ENCODE results near the gene KIF1A. TPM values are rescaled to one million over a fixed set of nuclear protein-coding genes. Genes with fewer than 3 reads are reported as not detected.
A peak's percentile ranks its signal among the peaks of the same experiment; 100 is the strongest.

Gene KIF1A
- polyA plus RNA-seq, 1 donor (not counting 4 experiments of a cell fraction or from before 2014, with no cell fraction given): not detected

GRCh38 chr2:240701736-240702639 lies 118.0 kb downstream of the KIF1A start:
- DNase-seq (ENCODE audit: low read depth, low spot score): no peak
- dilution Hi-C loops (cut with MboI; ENCODE audit: extremely low pct_ligation_motif_present, low sequenced_read_pairs): no loop called here
- no peak for FAIRE-seq
- H3K79me2 ChIP-seq (ENCODE audit: control insufficient read depth, insufficient read depth, low read length): no peaks in the 10 kb centered on the region
- H3K36me3 ChIP-seq (ENCODE audit: control insufficient read depth in 2 of 2, extremely low read depth in 1 of 2, insufficient read depth in 2 of 2, low read length in 2 of 2): no peaks in the 10 kb centered on the region
- no peaks in the 10 kb centered on the region for H3K9me3 ChIP-seq (ENCODE audit: control insufficient read depth, low read depth, low read length)
- no peak overlapping the region for H3K9ac ChIP-seq (ENCODE audit: control insufficient read depth, extremely low read depth, insufficient read depth, low read length)
- no peak overlapping the region for H3K4me2 ChIP-seq (ENCODE audit: control insufficient read depth, extremely low read depth, insufficient read depth, low read depth, low read length)
- H4K20me1 ChIP-seq (ENCODE audit: control insufficient read depth, extremely low read depth, insufficient read depth, low read length): no peaks in the 10 kb centered on the region
- H3K4me1 ChIP-seq (ENCODE audit: control insufficient read depth, extremely low read depth, insufficient read depth, low read length): no peaks in the 10 kb centered on the region
- no peak overlapping the region for H2AFZ ChIP-seq (ENCODE audit: control insufficient read depth, low read length)
- H3K4me3 ChIP-seq (ENCODE audit: control insufficient read depth in 2 of 3, extremely low read depth in 1 of 3, insufficient read depth in 2 of 3, low read depth in 1 of 3, low read length in 3 of 3): no peak overlapping the region
- H3K27me3 ChIP-seq (ENCODE audit: control insufficient read depth, extremely low read depth, insufficient read depth, low read length): peaks cover 38% of the 10 kb centered on the region
- H3K27ac ChIP-seq (ENCODE audit: control insufficient read depth, insufficient read depth, low read length): no peak overlapping the region
- TF ChIP-seq, protein P1, sequence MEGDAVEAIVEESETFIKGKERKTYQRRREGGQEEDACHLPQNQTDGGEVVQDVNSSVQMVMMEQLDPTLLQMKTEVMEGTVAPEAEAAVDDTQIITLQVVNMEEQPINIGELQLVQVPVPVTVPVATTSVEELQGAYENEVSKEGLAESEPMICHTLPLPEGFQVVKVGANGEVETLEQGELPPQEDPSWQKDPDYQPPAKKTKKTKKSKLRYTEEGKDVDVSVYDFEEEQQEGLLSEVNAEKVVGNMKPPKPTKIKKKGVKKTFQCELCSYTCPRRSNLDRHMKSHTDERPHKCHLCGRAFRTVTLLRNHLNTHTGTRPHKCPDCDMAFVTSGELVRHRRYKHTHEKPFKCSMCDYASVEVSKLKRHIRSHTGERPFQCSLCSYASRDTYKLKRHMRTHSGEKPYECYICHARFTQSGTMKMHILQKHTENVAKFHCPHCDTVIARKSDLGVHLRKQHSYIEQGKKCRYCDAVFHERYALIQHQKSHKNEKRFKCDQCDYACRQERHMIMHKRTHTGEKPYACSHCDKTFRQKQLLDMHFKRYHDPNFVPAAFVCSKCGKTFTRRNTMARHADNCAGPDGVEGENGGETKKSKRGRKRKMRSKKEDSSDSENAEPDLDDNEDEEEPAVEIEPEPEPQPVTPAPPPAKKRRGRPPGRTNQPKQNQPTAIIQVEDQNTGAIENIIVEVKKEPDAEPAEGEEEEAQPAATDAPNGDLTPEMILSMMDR (optimal IDR thresholded peaks at IDR 0.05 in 1 of 3, IDR thresholded peaks at IDR 0.05 in 1 of 3, conservative IDR thresholded peaks at IDR 0.05 in 1 of 3; ENCODE audit: extremely low read depth in 1 of 3, insufficient read depth in 2 of 3, low read length in 3 of 3): no peak
- no peak for TF ChIP-seq EZH2 (IDR thresholded peaks at IDR 0.05; ENCODE audit: low read length)
- no peaks in the 10 kb centered on the region for H3K9me1 ChIP-seq (ENCODE audit: control insufficient read depth, extremely low read depth, insufficient read depth, low read length)

DNA sequence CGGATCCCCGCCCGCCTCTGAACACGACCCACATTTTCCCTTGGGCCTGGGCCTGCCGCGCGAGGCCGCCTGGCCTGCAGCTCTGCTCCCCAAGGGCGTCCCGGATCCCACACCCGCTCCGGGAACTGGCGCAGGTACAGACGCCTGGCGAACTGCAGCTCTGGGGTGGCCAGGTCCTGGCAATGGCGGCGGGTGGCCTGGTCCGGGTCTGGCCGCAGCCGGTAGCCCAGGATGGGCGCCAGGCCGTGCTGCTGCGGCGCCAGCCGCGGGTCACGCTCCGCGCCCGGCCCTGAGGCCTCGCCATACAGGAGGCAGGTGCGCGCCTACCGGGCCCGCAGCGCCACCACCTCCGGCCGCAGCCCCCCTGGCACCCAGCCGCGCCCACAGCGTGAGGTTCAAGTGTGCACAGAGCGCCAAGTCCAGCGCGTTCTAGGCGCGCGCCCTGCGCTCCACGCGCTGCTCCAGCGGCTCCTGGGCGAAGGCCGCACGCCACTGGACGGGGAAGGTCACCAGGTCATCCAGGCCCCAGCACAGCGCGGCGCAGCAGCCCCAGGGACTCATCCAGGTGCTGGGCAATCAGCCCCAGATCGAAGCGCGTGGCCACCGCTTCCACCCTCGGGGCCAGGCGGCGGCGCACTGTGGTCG lies 118.8 kb downstream of the KIF1A start:
- Histone ChIP-seq H3K27me3 (ENCODE audit: control insufficient read depth, extremely low read depth, insufficient read depth, low read length) (peaks cover 34% of the 10 kb centered on the region), H3K9me1 (ENCODE audit: control insufficient read depth, extremely low read depth, insufficient read depth, low read length) (no peaks in the 10 kb centered on the region), H3K36me3 (ENCODE audit: control insufficient read depth in 2 of 2, extremely low read depth in 1 of 2, insufficient read depth in 2 of 2, low read length in 2 of 2) (no peaks in the 10 kb centered on the region), H4K20me1 (ENCODE audit: control insufficient read depth, extremely low read depth, insufficient read depth, low read length) (no peaks in the 10 kb centered on the region), H3K4me1 (ENCODE audit: control insufficient read depth, extremely low read depth, insufficient read depth, low read length) (no peaks in the 10 kb centered on the region), H3K4me2 (ENCODE audit: control insufficient read depth, extremely low read depth, insufficient read depth, low read depth, low read length) (peak overlapping the region; percentile 3), H3K27ac (ENCODE audit: control insufficient read depth, insufficient read depth, low read length) (no peak overlapping the region), H2AFZ (ENCODE audit: control insufficient read depth, low read length) (no peak overlapping the region), H3K4me3 (ENCODE audit: control insufficient read depth in 2 of 3, extremely low read depth in 1 of 3, insufficient read depth in 2 of 3, low read depth in 1 of 3, low read length in 3 of 3) (no peak overlapping the region), H3K79me2 (ENCODE audit: control insufficient read depth, insufficient read depth, low read length) (no peaks in the 10 kb centered on the region), H3K9me3 (ENCODE audit: control insufficient read depth, low read depth, low read length) (no peaks in the 10 kb centered on the region), H3K9ac (ENCODE audit: control insufficient read depth, extremely low read depth, insufficient read depth, low read length) (no peak overlapping the region)
- no peak for TF ChIP-seq EZH2 (IDR thresholded peaks at IDR 0.05; ENCODE audit: low read length)
- TF ChIP-seq, protein P1 (optimal IDR thresholded peaks at IDR 0.05 in 1 of 3, IDR thresholded peaks at IDR 0.05 in 1 of 3, conservative IDR thresholded peaks at IDR 0.05 in 1 of 3; ENCODE audit: extremely low read depth in 1 of 3, insufficient read depth in 2 of 3, low read length in 3 of 3): no peak
- DNase-seq (ENCODE audit: low read depth, low spot score) (no peak), FAIRE-seq (no peak)
- dilution Hi-C loops (cut with MboI; ENCODE audit: extremely low pct_ligation_motif_present, low sequenced_read_pairs): no loop called here
